ENCODE results near the gene BMPR2. TPM values are rescaled to one million over a fixed set of nuclear protein-coding genes. Genes with fewer than 3 reads are reported as not detected.
"Not testable (repeated sequence)": the region's sequence is repeated elsewhere in the genome, so short reads cannot be mapped to it uniquely, and the experiment has no call there.

Gene BMPR2
- total RNA-seq, 2 experiments from 2014 or later = 12.8 to 14.6 TPM

GRCh38 chr2:202542142-202542541 lies 166.0 kb downstream of the BMPR2 start:
- Mint-ChIP-seq H3K36me3 (no peaks in the 10 kb centered on the region), H3K27me3 (no peaks in the 10 kb centered on the region), H3K4me3 (no peak overlapping the region), H3K9me3 (no peaks in the 10 kb centered on the region), H3K4me1 (no peaks in the 10 kb centered on the region), H3K27ac (no peak overlapping the region)
- no peak for ATAC-seq (ENCODE audit: low read depth)
- no peak for DNase-seq
- POLR2A ChIA-PET = no interaction called here

- Mint-ChIP-seq H3K9me3 (no peaks in the 10 kb centered on the region), H3K4me1 (no peaks in the 10 kb centered on the region), H3K4me3 (no peak overlapping the region), H3K36me3 (no peaks in the 10 kb centered on the region), H3K27me3 (no peaks in the 10 kb centered on the region), H3K27ac (no peak overlapping the region)
- POLR2A ChIA-PET = no interaction called here
- DNase-seq = no peak
- ATAC-seq (ENCODE audit: low read depth) = no peak
These were observed 169.4 kb downstream of the BMPR2 start for GRCh38 chr2:202545523-202545922.

DNA sequence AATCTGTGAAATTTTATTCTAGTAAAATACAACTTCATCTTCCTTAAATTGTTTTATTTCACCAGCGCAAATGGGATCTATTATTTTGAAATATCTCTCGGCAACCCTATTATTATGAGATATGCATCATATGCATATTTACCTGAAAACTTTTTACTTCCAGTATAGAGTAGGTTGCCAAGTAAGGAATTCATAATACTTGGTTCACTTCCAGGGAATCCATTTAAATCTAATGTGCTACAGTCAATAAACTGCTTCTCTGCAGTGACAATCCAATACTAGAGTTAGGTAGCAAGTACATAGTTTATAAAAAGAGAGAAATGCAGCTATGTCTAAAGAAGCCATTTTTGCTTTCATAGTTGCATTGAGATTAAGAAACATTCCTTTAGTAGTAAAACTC lies 169.8 kb downstream of the BMPR2 start:
- Mint-ChIP-seq H3K36me3 (no peaks in the 10 kb centered on the region), H3K27me3 (no peaks in the 10 kb centered on the region), H3K4me1 (no peaks in the 10 kb centered on the region), H3K9me3 (no peaks in the 10 kb centered on the region), H3K27ac (no peak overlapping the region), H3K4me3 (no peak overlapping the region)
- POLR2A ChIA-PET = no interaction called here
- DNase-seq (no peak), ATAC-seq (ENCODE audit: low read depth) (no peak)

DNA sequence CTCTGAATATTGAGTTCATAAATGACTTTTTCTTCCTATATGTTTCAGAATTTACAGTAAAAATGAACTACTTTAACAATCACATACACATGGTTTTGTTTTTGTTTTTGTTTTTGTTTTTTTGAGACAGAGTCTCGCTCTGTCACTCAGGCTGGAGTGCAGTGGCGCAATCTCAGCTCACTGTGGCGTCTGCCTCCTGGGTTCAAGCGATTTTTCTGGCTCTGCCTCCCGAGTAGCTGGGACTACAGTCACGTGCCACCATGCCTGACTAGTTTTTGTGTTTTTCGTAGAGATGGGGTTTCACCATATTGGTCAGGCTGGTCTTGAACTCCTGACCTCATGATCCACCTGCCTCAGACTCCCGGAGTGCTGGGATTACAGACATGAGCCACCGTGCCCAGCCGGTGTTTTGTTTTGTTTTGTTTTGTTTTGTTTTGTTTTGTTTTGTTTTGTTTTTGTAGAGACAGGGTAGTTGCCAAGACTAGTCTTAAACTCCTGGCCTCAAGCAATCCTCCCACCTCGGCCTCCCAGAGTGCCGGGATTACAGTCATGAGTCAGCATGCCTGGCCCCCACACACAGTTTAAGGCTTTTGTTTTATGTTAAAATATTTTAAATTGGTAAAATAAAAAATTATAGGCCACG lies 170.5 kb downstream of the BMPR2 start:
- DNase-seq; ATAC-seq (ENCODE audit: low read depth); H3K27ac Mint-ChIP-seq; H3K4me1 Mint-ChIP-seq; H3K36me3 Mint-ChIP-seq; H3K27me3 Mint-ChIP-seq; H3K4me3 Mint-ChIP-seq; POLR2A ChIA-PET; H3K9me3 Mint-ChIP-seq: not testable (repeated sequence)

DNA sequence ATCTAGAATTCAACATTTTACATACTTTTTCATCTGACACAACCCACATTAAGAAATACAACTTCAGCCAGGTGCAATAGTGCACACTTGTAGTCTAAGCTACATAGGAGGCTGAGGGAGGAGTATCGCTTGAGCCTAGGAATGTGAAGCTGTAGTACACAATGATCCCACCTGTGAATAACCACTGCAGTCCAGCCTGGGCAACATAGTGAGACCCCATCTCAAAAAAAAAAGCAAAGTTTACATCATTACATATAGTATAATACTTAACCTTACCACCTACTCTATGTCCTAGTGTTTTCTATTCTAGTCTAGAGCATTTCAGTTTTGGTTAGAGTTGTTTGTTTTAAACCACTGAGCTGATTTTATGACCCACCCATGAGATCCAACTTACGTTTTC lies 172.1 kb downstream of the BMPR2 start:
- no peak overlapping the region for H3K27ac Mint-ChIP-seq
- no peak for DNase-seq

GRCh38 chr2:202551000-202551399 lies 174.9 kb downstream of the BMPR2 start:
- H3K9me3 Mint-ChIP-seq; H3K36me3 Mint-ChIP-seq; ATAC-seq (ENCODE audit: low read depth); H3K27ac Mint-ChIP-seq; H3K27me3 Mint-ChIP-seq; H3K4me1 Mint-ChIP-seq; DNase-seq; H3K4me3 Mint-ChIP-seq: not testable (repeated sequence)
- POLR2A ChIA-PET = interaction anchor here (0.7 kb wide), 1 partner anchor 22 kb away, joined by 4 read pairs; no protein-coding TSS in a partner anchor

More for the DNA sequence above, 172.1 kb downstream of the BMPR2 start:
- no peaks in the 10 kb centered on the region for H3K36me3 Mint-ChIP-seq
- H3K4me1 Mint-ChIP-seq = no peaks in the 10 kb centered on the region
- POLR2A ChIA-PET = no interaction called here
- H3K4me3 Mint-ChIP-seq = no peak overlapping the region
- no peaks in the 10 kb centered on the region for H3K27me3 Mint-ChIP-seq
- no peak for ATAC-seq (ENCODE audit: low read depth)
- H3K9me3 Mint-ChIP-seq = no peaks in the 10 kb centered on the region

DNA sequence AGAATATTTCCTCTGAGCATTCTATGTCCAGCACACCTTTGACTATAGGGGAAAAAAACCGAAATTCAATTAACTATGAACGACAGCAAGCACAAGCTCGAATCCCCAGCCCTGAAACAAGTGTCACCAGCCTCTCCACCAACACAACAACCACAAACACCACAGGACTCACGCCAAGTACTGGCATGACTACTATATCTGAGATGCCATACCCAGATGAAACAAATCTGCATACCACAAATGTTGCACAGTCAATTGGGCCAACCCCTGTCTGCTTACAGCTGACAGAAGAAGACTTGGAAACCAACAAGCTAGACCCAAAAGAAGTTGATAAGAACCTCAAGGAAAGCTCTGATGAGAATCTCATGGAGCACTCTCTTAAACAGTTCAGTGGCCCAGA lies 179.2 kb downstream of the BMPR2 start:
- Mint-ChIP-seq H3K27me3 (no peaks in the 10 kb centered on the region), H3K9me3 (no peaks in the 10 kb centered on the region), H3K27ac (no peak overlapping the region), H3K36me3 (peaks cover 11% of the 10 kb centered on the region), H3K4me1 (peaks cover 9% of the 10 kb centered on the region), H3K4me3 (no peak overlapping the region)
- POLR2A ChIA-PET = no interaction called here
- ATAC-seq (ENCODE audit: low read depth) = no peak
- no peak for DNase-seq

DNA sequence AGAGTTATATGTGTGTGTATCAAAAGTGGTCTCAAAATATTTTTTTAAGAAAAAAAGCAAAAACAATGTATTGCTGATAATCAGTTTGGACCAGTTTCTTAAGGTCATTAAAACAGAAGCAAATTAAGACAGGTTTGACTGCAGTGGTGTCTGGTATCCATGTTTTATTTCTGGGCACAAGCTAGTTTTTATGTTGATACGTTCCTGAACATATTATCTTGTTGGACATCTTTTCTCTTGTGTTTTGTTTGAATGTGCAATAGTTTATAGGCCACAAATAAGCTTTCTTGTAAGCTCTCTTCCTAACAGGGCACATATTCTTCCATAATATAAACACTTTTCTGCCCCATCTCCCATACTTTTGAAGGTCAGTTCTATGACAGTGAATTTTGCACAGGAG lies 184.1 kb downstream of the BMPR2 start:
- Mint-ChIP-seq H3K4me3 (no peak overlapping the region), H3K36me3 (peaks cover 9% of the 10 kb centered on the region), H3K27ac (no peak overlapping the region), H3K9me3 (no peaks in the 10 kb centered on the region), H3K4me1 (peaks cover 7% of the 10 kb centered on the region), H3K27me3 (no peaks in the 10 kb centered on the region)
- POLR2A ChIA-PET = no interaction called here
- DNase-seq (no peak), ATAC-seq (ENCODE audit: low read depth) (no peak)

DNA sequence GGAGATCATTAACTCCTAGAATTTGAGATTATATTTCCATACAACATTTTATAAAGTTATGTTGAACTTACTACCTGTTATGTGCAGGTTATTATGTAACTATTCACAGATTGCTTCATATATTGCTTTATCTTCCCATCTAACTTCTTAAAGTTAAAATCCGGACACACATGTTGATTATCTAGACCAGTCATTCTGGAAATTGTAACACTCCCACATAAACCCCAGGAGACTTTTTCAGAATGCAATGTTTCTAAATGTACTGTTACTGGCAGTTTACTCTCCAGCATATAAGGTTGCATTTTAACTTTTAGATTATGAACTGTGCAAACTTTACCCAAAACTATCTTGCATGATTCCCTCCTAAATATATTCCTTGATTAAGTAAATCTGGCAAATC lies 188.1 kb downstream of the BMPR2 start:
- ATAC-seq (ENCODE audit: low read depth) (no peak), DNase-seq (no peak)
- Mint-ChIP-seq H3K4me3 (no peak overlapping the region), H3K27ac (no peak overlapping the region), H3K4me1 (no peaks in the 10 kb centered on the region), H3K36me3 (no peaks in the 10 kb centered on the region), H3K9me3 (no peaks in the 10 kb centered on the region), H3K27me3 (no peaks in the 10 kb centered on the region)
- POLR2A ChIA-PET = no interaction called here

- Mint-ChIP-seq H3K4me3 (no peak overlapping the region), H3K9me3 (no peaks in the 10 kb centered on the region)
- POLR2A ChIA-PET = no interaction called here
These were observed 190.2 kb downstream of the BMPR2 start for GRCh38 chr2:202566286-202566685.

GRCh38 chr2:202574541-202574940 lies 198.4 kb downstream of the BMPR2 start:
- no peaks in the 10 kb centered on the region for H3K36me3 Mint-ChIP-seq
- peaks cover 4% of the 10 kb centered on the region for H3K27me3 Mint-ChIP-seq
- H3K27ac Mint-ChIP-seq = peak overlapping the region; percentile 21
- ATAC-seq (ENCODE audit: low read depth) = no peak
- H3K4me1 Mint-ChIP-seq = no peaks in the 10 kb centered on the region
- POLR2A ChIA-PET = no interaction called here
- no peak for DNase-seq
- no peak overlapping the region for H3K4me3 Mint-ChIP-seq
- H3K9me3 Mint-ChIP-seq = no peaks in the 10 kb centered on the region

More at GRCh38 chr2:202566286-202566685, 190.2 kb downstream of the BMPR2 start:
- ATAC-seq (ENCODE audit: low read depth) (no peak), DNase-seq (no peak)
- Mint-ChIP-seq H3K27ac (no peak overlapping the region), H3K4me1 (no peaks in the 10 kb centered on the region), H3K27me3 (no peaks in the 10 kb centered on the region), H3K36me3 (no peaks in the 10 kb centered on the region)

DNA sequence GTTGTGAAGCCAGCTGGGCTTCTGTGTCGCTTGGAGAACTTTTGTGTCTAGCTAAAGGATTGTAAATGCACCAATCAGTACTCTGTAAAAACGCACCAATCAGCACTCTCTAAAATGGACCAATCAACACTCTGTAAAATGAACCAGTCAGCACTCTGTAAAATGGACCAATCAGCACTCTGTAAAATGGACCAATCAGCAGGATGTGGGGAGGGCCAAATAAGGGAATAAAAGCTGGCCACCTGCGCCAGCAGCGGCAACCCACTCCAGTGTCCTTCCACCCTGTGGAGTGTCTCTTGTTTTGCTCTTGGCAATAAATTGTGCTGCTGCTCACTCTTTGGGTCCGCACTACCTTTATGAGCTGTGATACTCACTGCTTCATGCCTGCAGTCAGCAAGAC lies 199.1 kb downstream of the BMPR2 start:
- not testable (repeated sequence) for H3K9me3 Mint-ChIP-seq; H3K27ac Mint-ChIP-seq; H3K36me3 Mint-ChIP-seq; H3K4me1 Mint-ChIP-seq; ATAC-seq (ENCODE audit: low read depth); H3K27me3 Mint-ChIP-seq; DNase-seq; H3K4me3 Mint-ChIP-seq
- POLR2A ChIA-PET = interaction anchor here (0.5 kb wide), 1 partner anchor 190 kb away, joined by 3 read pairs; no protein-coding TSS in a partner anchor

DNA sequence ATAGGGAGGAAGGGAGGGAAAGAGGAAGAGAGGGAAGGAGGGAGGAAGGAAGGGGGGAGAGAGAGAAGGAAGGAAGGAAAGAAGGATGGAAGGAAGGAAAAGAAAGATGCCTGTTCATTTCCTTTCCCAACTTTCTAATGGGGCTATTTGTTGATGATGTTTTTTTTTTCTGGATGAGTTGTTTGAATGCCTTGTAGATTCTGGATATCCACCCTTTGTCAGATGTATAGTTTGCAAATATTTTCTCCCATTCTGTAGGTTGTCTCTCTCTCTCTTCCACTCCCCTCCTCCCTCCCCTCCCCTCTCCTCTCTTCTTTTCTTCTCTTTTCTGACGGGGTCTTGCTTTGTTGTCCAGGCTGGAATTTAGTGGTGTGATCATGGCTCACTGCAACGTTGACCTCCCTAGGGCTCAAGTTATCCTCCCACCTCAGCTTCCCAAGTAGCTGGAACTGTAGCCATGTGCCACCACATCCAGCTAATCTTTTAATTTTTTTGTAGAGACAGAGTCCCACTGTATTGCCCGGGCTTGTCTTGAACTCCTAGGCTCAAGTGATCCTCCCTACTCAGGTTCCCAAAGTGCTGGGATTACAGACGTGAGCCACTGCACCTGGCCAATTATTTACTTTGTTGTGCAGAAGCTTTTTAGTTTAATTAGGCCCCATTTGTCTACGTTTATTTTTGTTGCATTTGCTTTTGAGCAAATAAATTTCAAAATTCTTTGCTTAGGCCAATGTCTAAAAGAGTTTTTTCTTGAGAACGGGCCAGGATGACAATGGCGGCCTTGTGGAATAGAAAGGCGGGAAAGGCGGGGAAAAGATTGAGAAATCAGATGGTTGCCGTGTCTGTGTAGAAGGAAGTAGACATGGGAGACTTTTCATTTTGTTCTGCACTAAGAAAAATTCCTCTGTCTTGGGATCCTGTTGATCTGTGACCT lies 201.4 kb downstream of the BMPR2 start:
- Mint-ChIP-seq H3K9me3 (peaks cover 1% of the 10 kb centered on the region), H3K4me3 (no peak overlapping the region), H3K4me1 (no peaks in the 10 kb centered on the region), H3K27me3 (peaks cover 5% of the 10 kb centered on the region), H3K27ac (no peak overlapping the region), H3K36me3 (no peaks in the 10 kb centered on the region)
- ATAC-seq (ENCODE audit: low read depth) (no peak), DNase-seq (no peak)
- POLR2A ChIA-PET = no interaction called here

DNA sequence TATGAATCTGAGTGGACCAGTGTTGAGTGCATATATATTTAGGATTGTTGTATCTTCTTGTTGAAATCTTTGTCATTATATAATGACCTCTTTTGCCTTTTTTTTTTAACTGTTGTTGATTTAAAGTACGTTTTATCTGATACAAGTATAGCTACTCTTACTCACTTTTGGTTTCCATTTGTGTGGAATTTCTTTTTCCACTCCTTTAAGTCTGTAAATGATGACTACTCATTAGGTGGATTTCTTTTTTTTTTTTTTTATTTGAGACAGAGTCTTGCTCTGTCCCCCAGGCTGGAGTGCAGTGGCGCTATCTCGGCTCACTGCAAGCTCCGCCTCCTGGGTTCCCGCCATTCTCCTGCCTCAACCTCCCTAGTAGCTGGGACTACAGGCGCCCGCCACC lies 206.7 kb downstream of the BMPR2 start:
- H3K9me3 Mint-ChIP-seq; H3K4me1 Mint-ChIP-seq; DNase-seq; POLR2A ChIA-PET; H3K27ac Mint-ChIP-seq; ATAC-seq (ENCODE audit: low read depth); H3K27me3 Mint-ChIP-seq; H3K4me3 Mint-ChIP-seq; H3K36me3 Mint-ChIP-seq: not testable (repeated sequence)
